GM10248 (cell line): ENCODE results near the gene ZCCHC17.

ENCODE experiments used
- CTCF ChIA-PET: fragments of 300-600 bp; sonication (Branson Sonifier 250); formaldehyde crosslinking; extraction: SDS; loops from one replicate; lab custom pipeline; 2021; ENCODE audit warnings: antibody characterized with exemption; lab: Yijun Ruan, JAX
- POLR2A ChIA-PET: fragments of 350-650 bp; sonication (Branson Sonifier 250); formaldehyde crosslinking; extraction: SDS; loops from one replicate; lab custom pipeline; 2020; ENCODE audit warnings: antibody characterized with exemption; lab: Yijun Ruan, JAX
- DNase-seq: peaks from one replicate; pipeline ENCODE4 v3.0.0; 2012; ENCODE audit errors: extremely low spot score
- TF ChIP-seq, protein P1 (sequence below): IDR thresholded peaks from 2 replicates; pipeline ENCODE4 v1.5.1; 2012; ENCODE audit warnings: mild to moderate bottlenecking, low read depth; ENCODE audit errors: extremely low read depth, missing control alignments, control extremely low read depth

The ZCCHC17 gene

GRCh38 chr1:31362032-31362431 is 65.2 kb downstream of the ZCCHC17 start:
- TF ChIP-seq, protein P1, sequence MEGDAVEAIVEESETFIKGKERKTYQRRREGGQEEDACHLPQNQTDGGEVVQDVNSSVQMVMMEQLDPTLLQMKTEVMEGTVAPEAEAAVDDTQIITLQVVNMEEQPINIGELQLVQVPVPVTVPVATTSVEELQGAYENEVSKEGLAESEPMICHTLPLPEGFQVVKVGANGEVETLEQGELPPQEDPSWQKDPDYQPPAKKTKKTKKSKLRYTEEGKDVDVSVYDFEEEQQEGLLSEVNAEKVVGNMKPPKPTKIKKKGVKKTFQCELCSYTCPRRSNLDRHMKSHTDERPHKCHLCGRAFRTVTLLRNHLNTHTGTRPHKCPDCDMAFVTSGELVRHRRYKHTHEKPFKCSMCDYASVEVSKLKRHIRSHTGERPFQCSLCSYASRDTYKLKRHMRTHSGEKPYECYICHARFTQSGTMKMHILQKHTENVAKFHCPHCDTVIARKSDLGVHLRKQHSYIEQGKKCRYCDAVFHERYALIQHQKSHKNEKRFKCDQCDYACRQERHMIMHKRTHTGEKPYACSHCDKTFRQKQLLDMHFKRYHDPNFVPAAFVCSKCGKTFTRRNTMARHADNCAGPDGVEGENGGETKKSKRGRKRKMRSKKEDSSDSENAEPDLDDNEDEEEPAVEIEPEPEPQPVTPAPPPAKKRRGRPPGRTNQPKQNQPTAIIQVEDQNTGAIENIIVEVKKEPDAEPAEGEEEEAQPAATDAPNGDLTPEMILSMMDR = no peak
- ChIA-PET POLR2A (no interaction called here), CTCF (interaction anchor here (1.4 to 2.6 kb wide), 4 partner anchors 13 to 187 kb away, joined by 3 to 12 read pairs (median 6); no protein-coding TSS in a partner anchor)
- no peak for DNase-seq

GRCh38 chr1:31364561-31365250 is 67.9 kb downstream of the ZCCHC17 start:
- CTCF ChIA-PET = interaction anchor here (1.3 kb wide), 1 partner anchor 30 kb away, joined by 6 read pairs; no protein-coding TSS in a partner anchor
- TF ChIP-seq, protein P1 = no peak
- no peak for DNase-seq
- POLR2A ChIA-PET = no interaction called here

DNA sequence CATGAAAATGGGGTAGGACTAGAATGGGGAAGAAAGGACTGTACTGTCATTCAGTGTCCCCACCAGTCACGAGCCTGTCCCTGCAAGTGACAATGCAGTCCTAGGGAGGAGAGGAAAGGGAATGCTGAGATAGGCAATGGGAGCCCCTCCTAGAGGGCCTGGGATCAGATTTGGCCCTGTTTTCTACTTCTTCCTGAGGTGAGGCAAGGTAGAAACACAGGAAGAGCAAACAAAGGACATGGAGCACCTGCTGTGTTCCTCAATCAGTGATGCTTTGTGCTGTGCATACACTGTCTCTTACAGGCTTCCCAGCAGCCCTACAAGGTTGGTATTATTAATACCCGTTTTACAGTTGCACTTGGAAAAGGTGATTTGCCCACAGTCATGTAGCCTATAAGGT is 70.0 kb downstream of the ZCCHC17 start:
- DNase-seq = no peak
- ChIA-PET CTCF (interaction anchor here (0.8 kb wide), 1 partner anchor 27 kb away, joined by 3 read pairs; no protein-coding TSS in a partner anchor), POLR2A (no interaction called here)
- TF ChIP-seq, protein P1 = no peak

GRCh38 chr1:31368611-31369107 is 71.8 kb downstream of the ZCCHC17 start:
- ChIA-PET POLR2A (no interaction called here), CTCF (interaction anchor here (1.2 kb wide), 1 partner anchor 180 kb away, joined by 3 read pairs; no protein-coding TSS in a partner anchor)
- TF ChIP-seq, protein P1 = no peak
- DNase-seq = no peak

DNA sequence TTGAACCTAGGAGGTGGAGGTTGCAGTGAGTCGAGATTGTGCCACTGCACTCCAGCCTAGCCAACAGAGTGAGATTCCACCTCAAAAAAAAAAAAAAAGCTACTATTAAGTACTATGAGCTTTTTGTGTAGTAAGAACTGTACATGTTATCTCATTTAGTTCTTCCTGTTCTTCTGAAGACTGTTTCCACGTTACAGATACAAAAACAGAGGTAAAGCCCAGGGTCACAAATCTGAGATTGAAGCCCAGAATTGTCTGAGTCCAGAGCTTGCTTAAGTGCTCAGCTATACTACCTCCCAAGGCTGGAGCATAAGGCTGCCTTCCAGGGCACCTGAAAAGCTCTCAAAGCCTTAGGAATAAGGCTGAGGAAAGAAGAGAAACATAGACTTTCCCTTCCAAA is 73.2 kb downstream of the ZCCHC17 start:
- ChIA-PET CTCF (interaction anchor here (1.0 to 5.6 kb wide), 3 partner anchors 25 to 179 kb away, joined by 3 to 46 read pairs (median 3); no protein-coding TSS in a partner anchor), POLR2A (no interaction called here)
- TF ChIP-seq, protein P1 = no peak
- no peak for DNase-seq

DNA sequence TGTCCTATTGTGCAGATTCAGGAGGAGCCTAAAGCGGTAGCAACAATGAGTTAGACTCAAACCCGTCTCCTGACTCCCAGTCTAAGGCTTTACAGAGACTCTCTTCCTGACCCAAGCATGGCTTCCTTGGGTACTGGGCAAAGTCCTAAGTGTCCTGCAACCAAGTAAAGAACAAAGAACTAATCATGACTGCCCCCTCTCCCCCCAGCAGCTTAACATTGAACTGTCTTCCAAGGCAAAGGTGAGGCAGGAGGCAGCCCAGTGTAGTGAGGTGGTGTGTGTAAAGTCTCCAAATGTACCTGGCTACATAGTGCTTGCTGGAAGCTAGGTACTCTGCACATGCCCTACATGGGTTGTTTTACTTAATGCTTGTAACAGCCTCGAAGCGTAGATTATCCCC is 73.7 kb downstream of the ZCCHC17 start:
- TF ChIP-seq, protein P1 = no peak
- no peak for DNase-seq
- ChIA-PET POLR2A (no interaction called here), CTCF (interaction anchor here (1.0 to 5.6 kb wide), 2 partner anchors 24 to 29 kb away, joined by 3 to 46 read pairs; no protein-coding TSS in a partner anchor)
